Heart left ventricle (tissue), 16 donors: ENCODE results near the gene APMAP. TPM values are rescaled to one million over a fixed set of nuclear protein-coding genes. Genes with fewer than 3 reads are reported as not detected.

Experiments used
- ATAC-seq, 4 donors: fragments of 200-7000 bp; cut with Tn5 transposase; one replicate each; pipeline ENCODE4 v1.9.1; 2020 to 2022; ENCODE audit warnings: moderate library complexity in 4 of 4, mild to moderate bottlenecking in 3 of 4, moderate number of reproducible peaks in 1 of 4
- DNase-seq, 5 donors: peaks; one replicate each; pipeline ENCODE4 v3.0.0-alpha.2; 2020
- H3K27ac ChIP-seq, 12 donors: fragments of 200-600 bp; sonication (generic) in 4 of 12; one replicate each; pipeline versions ENCODE4 v1.5.0 to v1.8.0; 2016 to 2022; ENCODE audit warnings: mild to moderate bottlenecking in 2 of 12
- H3K27me3 ChIP-seq, 9 donors: fragments of 200-600 bp; sonication (generic) in 2 of 9; one replicate each; pipeline versions ENCODE4 v1.5.1 to v1.8.0; 2016 to 2022; ENCODE audit warnings: mild to moderate bottlenecking in 3 of 9
- H3K36me3 ChIP-seq, 9 donors: fragments of 200-600 bp; sonication (generic) in 2 of 9; one replicate each; pipeline versions ENCODE4 v1.5.0 to v1.8.0; 2018 to 2022; ENCODE audit warnings: mild to moderate bottlenecking in 2 of 9
- H3K4me1 ChIP-seq, 12 donors: fragments of 200-600 bp; sonication (generic) in 4 of 12; one replicate each; pipeline versions ENCODE4 v1.5.0 to v1.8.0; 2016 to 2022; ENCODE audit warnings: mild to moderate bottlenecking in 3 of 12
- H3K4me3 ChIP-seq, 12 donors: fragments of 200-600 bp; sonication (generic) in 4 of 12; one replicate each; pipeline versions ENCODE4 v1.5.0 to v1.8.0; 2017 to 2022; ENCODE audit warnings: mild to moderate bottlenecking in 9 of 12, moderate library complexity in 4 of 12
- H3K9me3 ChIP-seq, 12 donors: fragments of 200-600 bp; sonication (generic) in 4 of 12; one replicate each; pipeline versions ENCODE4 v1.5.0 to v1.8.0; 2016 to 2022; ENCODE audit warnings: mild to moderate bottlenecking in 1 of 12
- CTCF ChIP-seq, 12 donors: fragments of 200-600 bp; sonication (generic) in 4 of 12; IDR thresholded peaks; one replicate each; pipeline versions ENCODE4 v1.5.0 to v1.8.0; 2018 to 2022; ENCODE audit warnings: antibody characterized with exemption in 12 of 12, mild to moderate bottlenecking in 5 of 12
- POLR2A ChIP-seq, 2 donors: fragments of 450-650 bp; IDR thresholded peaks; one replicate each; pipeline ENCODE4 v1.6.1; 2017; ENCODE audit warnings: antibody characterized with exemption in 2 of 2, mild to moderate bottlenecking in 2 of 2, moderate library complexity in 2 of 2
- WGBS, 4 donors: extraction: QIAGEN DNeasy Blood & Tissue Kit in 2 of 4; methylation state at CpG; one replicate each; pipeline versions ENCODE4 v1.1.5 to v1.1.7; 2013 to 2018; 5-methylcytosine and 5-hydroxymethylcytosine counted together
- intact Hi-C, 10 donors: fragments of 100-400 bp; cut with DNase I; formaldehyde crosslinking; loops; one replicate each; pipeline versions ENCODE4 v1.11.1 to v1.14.2; 2022
- polyA plus RNA-seq, 2 donors: library from polyadenylated mRNA; stranded (reverse); fragments of 200-250 nt; gene quantifications; one replicate each; pipeline ENCODE4 v1.2.3, GENCODE V29; 2013
- total RNA-seq, 9 donors: library from RNA; depleted of rRNA in 2 of 9; stranded (reverse); fragments of >200 nt in 2 of 9; fragmentation: NEBNext Ultra II Directional in 3 of 9; extraction: Animal tissue kit (Norgen Biotek cat#: 25700) in 3 of 9; gene quantifications; one replicate each; pipeline versions ENCODE4 v1.1.0 to v1.2.4, GENCODE V29; 2016 to 2023
- donor health status: ischemic (EF 13 %, LVEDD 7.1; RV severe dilation, severe dysfunction).
- donor health status: healthy with polysubstance abuse.
- donor health status: DM: no; HTN: yes; CAD: no.
- donor health status: DM: no; HTN: no; CAD: no.
- donor health status: ischemic (EF 25% LVEDD 6.9; RV normal size, moderate dysfunction).
- donor health status: ischemic (EF 25% LVEDD 5.7; RV mildly dilated, moderate dysfunction).
- donor health status: healthy.
- donor health status: DM: yes; HTN: yes; CAD: no.
- donor health status: ischemic (EF 35%, LVEDD 5.7; RV mildly dilated, moderate dysfunction).
- donor health status: nonischemic (EF 11% LVEDD 7.7; RV severe dilation, severe dysfunction).
- donor health status: DM: yes; HTN: yes; CAD: no.
- donor health status: PGD.
- donor health status: ischemic (EF 29% LVEDD 5.4; RV normal size, mild dysfunction).
- donor health status: nonischemic (EF 23%, LVEDD 6.1; RV moderate dilation, normal function).

APMAP gene
- total and polyA plus RNA-seq, 11 donors = 16.2 to 61.3 (median 31.9) TPM

- intact Hi-C loops = loop anchor here in 4 of 10 donors (5.0 kb wide), 2 partner anchors 33 to 37 kb away; no protein-coding TSS in a partner anchor
- TF ChIP-seq POLR2A (IDR thresholded peaks at IDR 0.05) (no peak), CTCF (IDR thresholded peaks at IDR 0.05) (no peak)
- no peaks in the 10 kb centered on the region for H3K27me3 ChIP-seq
- no peak overlapping the region for H3K4me3 ChIP-seq
- peaks cover 0 to 34% (median 22%) of the 10 kb centered on the region in 9 donors for H3K36me3 ChIP-seq
- 74 to 86% (median 81%) methylated on average over 2 to 8 of the region's 8 CpGs for WGBS, 4 donors
- DNase-seq (peak in 3 of 5 donors; percentile 25 to 47 (median 30)), ATAC-seq (no peak)
- peaks cover 16 to 74% (median 50%) of the 10 kb centered on the region in 12 donors for H3K4me1 ChIP-seq
- H3K27ac ChIP-seq = peak overlapping the region in 1 of 12 donors; percentile 80
- H3K9me3 ChIP-seq = no peaks in the 10 kb centered on the region
These were observed 38.2 kb upstream of the APMAP start for GRCh38 chr20:25030649-25031207.

GRCh38 chr20:25030007-25030648 is 37.6 kb upstream of the APMAP start:
- TF ChIP-seq POLR2A (IDR thresholded peaks at IDR 0.05) (no peak), CTCF (IDR thresholded peaks at IDR 0.05) (no peak)
- H3K27me3 ChIP-seq = no peaks in the 10 kb centered on the region
- no peak overlapping the region for H3K4me3 ChIP-seq
- DNase-seq (peak in 1 of 5 donors; percentile 3), ATAC-seq (no peak)
- H3K4me1 ChIP-seq = peaks cover 16 to 74% (median 46%) of the 10 kb centered on the region in 12 donors
- H3K9me3 ChIP-seq = no peaks in the 10 kb centered on the region
- 90 to 96% (median 94%) methylated on average over 5 of the region's 5 CpGs for WGBS, 4 donors
- intact Hi-C loops = loop anchor here in 4 of 10 donors (5.0 kb wide), 2 partner anchors 33 to 37 kb away; no protein-coding TSS in a partner anchor
- peaks cover 0 to 34% (median 22%) of the 10 kb centered on the region in 9 donors for H3K36me3 ChIP-seq
- no peak overlapping the region for H3K27ac ChIP-seq

- TF ChIP-seq CTCF (IDR thresholded peaks at IDR 0.05) (no peak), POLR2A (IDR thresholded peaks at IDR 0.05) (no peak)
- Histone ChIP-seq H3K4me1 (peaks cover 0 to 66% (median 24%) of the 10 kb centered on the region in 12 donors), H3K27ac (peak overlapping the region in 3 of 12 donors; percentile 11 to 71 (median 24)), H3K27me3 (no peaks in the 10 kb centered on the region), H3K36me3 (peaks cover 0 to 53% (median 33%) of the 10 kb centered on the region in 9 donors), H3K9me3 (no peaks in the 10 kb centered on the region), H3K4me3 (no peak overlapping the region)
- intact Hi-C loops = loop anchor here in 1 of 10 donors (5.0 kb wide), 1 partner anchor 36 kb away; no protein-coding TSS in a partner anchor
- ATAC-seq (peak in 3 of 4 donors; percentile 19 to 49 (median 34)), DNase-seq (peak in 4 of 5 donors; percentile 28 to 43 (median 33))
- 66 to 87% (median 72%) methylated on average over 3 to 4 of the region's 4 CpGs for WGBS, 4 donors
These were observed 33.5 kb upstream of the APMAP start for GRCh38 chr20:25025986-25026605.
